SHP77 treated with DMSO at 0.1 percent for 48 hours (cell line): ENCODE measurements around the gene SLC46A3.
"Not testable (repeated sequence)": the region's sequence is repeated elsewhere in the genome, so short reads cannot be mapped to it uniquely, and the experiment has no call there.

Source experiments
- DNase-seq: peaks from one replicate; lab custom pipeline; 2025; lab: John Stamatoyannopoulos, UW

SLC46A3 gene

GRCh38 chr13:28730762-28731161 lies 12.0 kb upstream of the SLC46A3 start:
- no peak for DNase-seq

- no peak for DNase-seq
Measured at GRCh38 chr13:28729541-28729940, 10.8 kb upstream of the SLC46A3 start.

- DNase-seq: no peak
Measured at GRCh38 chr13:28728642-28729041, 9.9 kb upstream of the SLC46A3 start.

- no peak for DNase-seq
Measured at GRCh38 chr13:28725046-28725610, 6.4 kb upstream of the SLC46A3 start.

- no peak for DNase-seq
Measured at GRCh38 chr13:28723806-28724205, 5.0 kb upstream of the SLC46A3 start.

- DNase-seq: no peak
Measured at GRCh38 chr13:28719227-28720055, 671 bp upstream of the SLC46A3 start.

- no peak for DNase-seq
Measured at GRCh38 chr13:28718196-28718542, 601 bp downstream of the SLC46A3 start.

GRCh38 chr13:28717170-28717569 lies 1.6 kb downstream of the SLC46A3 start:
- DNase-seq: no peak

- no peak for DNase-seq
Measured at GRCh38 chr13:28716511-28716910, 2.3 kb downstream of the SLC46A3 start.

- DNase-seq: no peak
Measured at GRCh38 chr13:28714651-28715050, 4.1 kb downstream of the SLC46A3 start.

- DNase-seq: no peak
Measured at GRCh38 chr13:28710161-28710560, 8.6 kb downstream of the SLC46A3 start.

- DNase-seq: no peak
Measured at GRCh38 chr13:28707629-28708427, 10.9 kb downstream of the SLC46A3 start.

- no peak for DNase-seq
Measured at GRCh38 chr13:28705461-28706083, 13.2 kb downstream of the SLC46A3 start.

GRCh38 chr13:28704919-28705318 lies 13.9 kb downstream of the SLC46A3 start:
- no peak for DNase-seq

- no peak for DNase-seq
Measured at GRCh38 chr13:28704282-28704681, 14.5 kb downstream of the SLC46A3 start.

- DNase-seq: no peak
Measured at GRCh38 chr13:28699246-28699645, 19.5 kb downstream of the SLC46A3 start.

GRCh38 chr13:28697441-28697840 lies 21.3 kb downstream of the SLC46A3 start:
- DNase-seq: no peak

GRCh38 chr13:28693605-28694491 lies 24.9 kb downstream of the SLC46A3 start:
- not testable (repeated sequence) for DNase-seq

- no peak for DNase-seq
Measured at GRCh38 chr13:28685892-28686291, 32.9 kb downstream of the SLC46A3 start.

- DNase-seq: no peak
Measured at GRCh38 chr13:28685114-28685513, 33.7 kb downstream of the SLC46A3 start.

- no peak for DNase-seq
Measured at GRCh38 chr13:28684257-28684656, 34.5 kb downstream of the SLC46A3 start.
